Nucleus accumbens (tissue), 56 donors: ENCODE results near the gene PEX11B.

Experiments used
- DNase-seq, 56 donors: peaks; one replicate each; lab custom pipeline; 2025; lab: John Stamatoyannopoulos, UW

PEX11B gene, protein sequence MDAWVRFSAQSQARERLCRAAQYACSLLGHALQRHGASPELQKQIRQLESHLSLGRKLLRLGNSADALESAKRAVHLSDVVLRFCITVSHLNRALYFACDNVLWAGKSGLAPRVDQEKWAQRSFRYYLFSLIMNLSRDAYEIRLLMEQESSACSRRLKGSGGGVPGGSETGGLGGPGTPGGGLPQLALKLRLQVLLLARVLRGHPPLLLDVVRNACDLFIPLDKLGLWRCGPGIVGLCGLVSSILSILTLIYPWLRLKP

DNA sequence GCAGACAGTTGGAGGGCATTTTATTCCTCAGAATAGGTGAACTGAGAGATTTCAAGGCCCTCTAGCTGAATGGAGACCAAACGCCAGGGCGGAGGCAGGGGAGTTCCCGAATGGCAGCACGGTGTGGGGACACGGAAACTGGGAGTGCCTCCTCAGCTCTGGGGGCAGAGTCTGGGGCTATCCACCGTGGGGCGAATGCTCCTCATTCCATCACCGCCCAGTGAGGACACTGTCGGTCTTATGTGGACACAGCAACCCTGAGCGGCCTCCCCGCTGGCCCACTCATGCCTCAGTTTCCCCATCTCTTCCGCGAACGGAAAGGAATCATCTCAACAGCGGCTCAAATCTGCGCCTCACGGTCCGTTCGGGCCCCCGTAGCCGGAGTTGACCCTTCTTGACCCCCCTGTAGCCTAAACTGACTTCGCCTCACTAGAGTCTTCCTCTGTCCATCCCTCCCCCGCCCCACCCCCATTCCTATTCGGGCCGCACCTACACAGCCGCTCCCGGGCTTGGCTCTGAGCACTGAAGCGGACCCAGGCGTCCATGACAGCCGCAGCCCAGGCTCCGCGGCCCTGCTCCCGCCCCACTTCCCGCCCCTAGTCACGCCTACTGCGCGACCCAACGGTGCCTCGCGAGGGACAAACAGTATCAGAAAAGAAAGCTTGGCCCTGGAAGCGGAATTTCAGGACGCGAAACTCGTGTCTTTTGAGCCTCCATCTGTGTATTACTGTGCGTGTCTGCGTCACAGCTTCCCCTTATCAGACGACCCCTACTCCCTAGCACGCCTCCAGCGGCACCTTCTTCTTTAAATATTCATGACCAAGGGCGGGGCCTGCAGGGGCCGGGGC lies at the start of gene PEX11B:
PEX11B (minus strand) TSS at position 574 of the 848 bp plus-strand sequence; CDS start at position 545, 29 bp downstream.
- DNase-seq, result peak; percentile 62 to 98 (median 90)

GRCh38 chr1:145967288-145967687 lies 48.8 kb upstream of the PEX11B start:
- no peak for DNase-seq

- no peak for DNase-seq
Observed at GRCh38 chr1:145965119-145965744, 46.7 kb upstream of the PEX11B start.

DNA sequence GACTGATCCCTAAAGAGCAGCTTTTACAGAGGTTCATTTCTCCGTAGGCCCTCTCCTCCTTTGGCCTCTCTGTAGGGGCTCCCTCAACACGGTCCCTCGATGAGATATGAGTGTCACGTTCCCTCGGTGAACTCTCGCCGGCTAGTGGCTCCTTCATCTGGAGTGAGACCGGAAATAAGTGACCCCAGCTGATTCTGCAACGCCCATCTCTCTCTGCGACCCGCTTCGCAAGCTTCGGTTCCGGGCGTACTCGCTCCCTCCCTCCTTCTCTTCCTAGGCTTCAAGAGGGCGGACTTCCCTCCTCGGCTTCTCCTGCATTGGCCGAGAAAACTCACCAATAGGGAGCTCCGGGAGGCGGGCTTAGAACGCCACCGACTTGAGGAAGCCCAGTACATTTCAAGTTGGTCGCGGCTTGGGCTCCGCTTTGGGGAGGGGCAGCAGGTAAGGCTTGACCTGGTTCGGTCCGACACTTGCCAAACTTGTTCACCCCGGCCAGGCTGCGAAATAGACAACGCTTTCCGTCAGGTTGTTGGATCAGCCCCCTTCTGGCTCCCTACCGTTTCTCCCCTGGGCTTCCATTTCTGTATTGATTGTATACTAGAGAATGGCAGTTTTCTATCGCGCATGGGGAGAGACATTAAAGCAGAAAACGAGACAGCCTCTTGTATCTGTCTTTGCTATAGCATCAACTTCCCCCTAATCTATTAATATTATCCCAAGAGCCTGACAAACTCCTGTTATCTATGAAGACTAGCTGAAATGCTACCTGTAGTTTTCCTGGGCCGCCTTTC lies 46.0 kb upstream of the PEX11B start, which contains the start of the genes ANKRD34A and POLR3GL:
ANKRD34A (minus strand) TSS at position 248 of the 791 bp plus-strand sequence. CDS start 2,816 bp downstream, outside the sequence.
POLR3GL (plus strand) TSS at position 363 of the 791 bp plus-strand sequence. CDS start 10,176 bp downstream, outside the sequence.
- peak; percentile 54 to 98 (median 93) for DNase-seq

DNA sequence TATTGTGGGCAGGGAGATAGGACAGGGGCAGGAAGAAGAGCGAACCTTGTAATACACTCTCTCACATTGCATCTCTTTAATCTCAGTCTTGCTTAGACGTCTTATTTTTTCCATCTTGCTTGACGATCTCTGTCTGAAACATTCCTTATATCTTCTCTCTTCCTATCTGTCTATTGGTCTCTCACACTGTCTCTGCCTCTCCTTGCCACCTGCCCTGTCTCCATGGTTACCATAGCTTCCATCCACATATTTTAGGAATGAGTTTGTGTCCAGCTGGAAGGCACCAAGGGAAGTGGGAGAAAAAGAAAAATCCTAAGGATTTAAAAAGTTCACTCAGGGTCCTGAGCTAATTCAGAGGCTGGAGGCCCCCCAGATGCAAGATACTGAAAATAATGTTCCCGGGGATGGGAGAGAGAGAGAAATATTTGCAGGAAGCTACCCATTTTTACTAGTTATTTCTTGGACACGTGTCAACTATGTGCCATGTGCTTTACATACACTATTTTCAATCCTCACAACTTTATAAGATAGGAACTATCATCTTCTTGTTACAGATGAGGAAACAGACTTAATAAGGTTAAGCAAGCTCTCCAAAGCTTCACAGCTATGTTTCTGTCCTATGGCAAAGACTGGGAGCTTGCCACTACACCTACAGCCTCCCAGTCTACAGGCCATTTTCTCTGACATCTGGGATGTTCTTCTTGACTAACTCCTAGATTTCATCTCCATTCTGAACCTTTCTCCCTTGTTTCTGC lies 44.9 kb upstream of the PEX11B start:
- no peak for DNase-seq

- DNase-seq, result peak in 55 of 56 donors; percentile 16 to 88 (median 72)
Observed at GRCh38 chr1:145962157-145963102, 43.9 kb upstream of the PEX11B start.

DNA sequence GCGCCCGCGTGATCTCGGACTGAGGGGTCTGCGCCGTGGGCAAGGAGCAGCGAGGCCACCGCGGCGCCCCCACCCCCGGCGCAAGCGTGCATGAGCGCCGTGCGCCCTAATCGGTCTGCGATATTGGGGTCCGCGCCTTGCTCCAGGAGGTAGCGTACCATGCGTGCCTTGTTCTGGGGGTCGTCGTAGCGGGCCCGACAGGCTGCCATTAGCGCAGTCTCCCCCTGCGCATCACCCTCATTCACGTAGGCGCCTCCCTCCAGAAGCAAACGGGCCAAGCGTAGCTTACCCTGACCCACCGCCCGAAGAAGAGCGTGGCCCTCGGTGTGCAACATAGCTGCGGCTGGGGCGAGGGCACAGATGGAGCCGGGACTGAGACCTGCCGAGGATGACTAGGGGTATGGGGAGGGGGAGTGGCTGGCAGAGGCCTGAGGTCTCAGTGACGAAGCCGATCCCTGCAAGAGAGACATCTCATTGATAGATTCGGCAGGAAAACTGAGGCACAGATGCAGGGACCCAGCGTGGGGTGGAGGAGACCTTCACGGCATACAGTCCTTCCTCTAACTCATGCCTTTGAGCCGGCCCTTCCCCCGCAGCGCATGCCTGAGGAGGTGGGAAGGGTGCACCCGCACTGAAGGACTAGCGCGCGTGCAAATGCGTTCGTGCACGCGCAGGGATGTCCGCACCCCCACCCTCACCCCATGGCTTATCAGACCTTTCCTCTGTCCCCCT lies 43.1 kb upstream of the PEX11B start:
- DNase-seq, result peak in 51 of 56 donors; percentile 14 to 78 (median 43)

- DNase-seq, result peak in 1 of 56 donors; percentile 28
Observed at GRCh38 chr1:145961109-145961424, 42.5 kb upstream of the PEX11B start.

- peak in 51 of 56 donors; percentile 15 to 81 (median 65) for DNase-seq
Observed at GRCh38 chr1:145960468-145961108, 42.1 kb upstream of the PEX11B start.

- peak in 3 of 56 donors; percentile 39 to 60 (median 49) for DNase-seq
Observed at GRCh38 chr1:145959957-145960467, 41.5 kb upstream of the PEX11B start.

- DNase-seq, result no peak
Observed at GRCh38 chr1:145959333-145959732, 40.8 kb upstream of the PEX11B start.

DNA sequence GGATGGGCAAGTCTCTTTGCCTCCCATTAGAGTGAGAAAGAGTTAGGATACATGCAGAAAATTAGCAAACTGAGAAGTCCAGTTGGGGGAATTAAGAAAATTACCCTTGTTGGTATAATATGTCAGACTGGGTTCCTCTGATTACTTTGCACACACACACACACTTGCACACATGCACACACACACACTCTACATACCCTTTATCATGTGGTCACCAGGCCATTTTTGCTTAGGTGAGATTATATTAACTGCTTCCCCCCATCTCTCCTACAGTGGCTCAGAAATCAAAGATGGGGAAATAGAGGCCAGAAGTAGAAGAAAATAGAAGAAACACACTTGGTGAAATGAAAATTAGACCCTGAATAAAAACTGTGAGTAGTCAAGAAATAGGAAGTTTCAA lies 40.2 kb upstream of the PEX11B start:
- no peak for DNase-seq

DNA sequence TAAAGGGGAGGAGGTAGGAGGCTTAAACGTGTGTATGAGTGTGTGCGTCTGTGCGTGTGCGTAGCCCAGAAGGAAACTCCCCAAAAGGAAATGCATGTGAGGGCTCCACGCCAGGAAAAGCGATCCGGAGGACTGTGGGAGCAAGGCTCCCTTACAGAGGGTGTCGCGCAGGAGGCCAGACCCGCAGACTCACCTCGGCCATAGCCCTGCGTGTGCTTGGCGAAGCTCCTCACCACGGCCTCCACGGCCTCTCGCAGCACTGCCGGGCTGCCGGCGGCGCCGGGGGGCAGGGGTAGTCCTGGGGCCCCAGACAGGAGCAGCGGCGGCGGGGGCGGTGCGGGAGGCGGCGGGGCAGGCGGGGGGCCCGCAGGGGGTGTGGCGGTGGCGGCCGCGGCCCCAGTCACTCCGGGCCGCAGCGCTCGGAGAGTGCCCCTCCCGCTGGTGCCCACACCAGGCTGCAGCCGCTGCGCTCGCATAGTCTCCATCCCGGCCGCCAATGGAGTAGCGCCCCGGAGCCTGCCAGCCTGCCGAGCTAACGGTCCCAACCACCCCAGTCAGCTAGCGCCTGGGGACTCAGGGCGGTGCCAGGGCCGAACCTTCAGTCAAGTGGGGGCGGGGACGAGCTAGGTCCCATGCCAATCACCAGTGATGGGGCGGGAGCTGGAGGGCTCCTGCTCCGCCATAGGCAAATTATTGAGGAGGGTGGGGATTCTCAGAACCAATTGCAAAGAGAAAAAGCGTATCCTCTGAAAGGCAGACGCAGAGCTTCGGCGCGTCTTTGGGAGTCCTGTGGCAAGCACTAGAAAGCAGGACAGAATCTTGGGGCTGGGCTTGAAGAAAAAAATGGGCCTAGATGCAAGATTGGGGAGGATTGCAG lies 39.2 kb upstream of the PEX11B start, which contains the start of gene LIX1L:
LIX1L (minus strand) TSS at position 575 of the 877 bp plus-strand sequence; CDS start at position 485, 90 bp downstream.
- DNase-seq, result peak; percentile 80 to 98 (median 96)

DNA sequence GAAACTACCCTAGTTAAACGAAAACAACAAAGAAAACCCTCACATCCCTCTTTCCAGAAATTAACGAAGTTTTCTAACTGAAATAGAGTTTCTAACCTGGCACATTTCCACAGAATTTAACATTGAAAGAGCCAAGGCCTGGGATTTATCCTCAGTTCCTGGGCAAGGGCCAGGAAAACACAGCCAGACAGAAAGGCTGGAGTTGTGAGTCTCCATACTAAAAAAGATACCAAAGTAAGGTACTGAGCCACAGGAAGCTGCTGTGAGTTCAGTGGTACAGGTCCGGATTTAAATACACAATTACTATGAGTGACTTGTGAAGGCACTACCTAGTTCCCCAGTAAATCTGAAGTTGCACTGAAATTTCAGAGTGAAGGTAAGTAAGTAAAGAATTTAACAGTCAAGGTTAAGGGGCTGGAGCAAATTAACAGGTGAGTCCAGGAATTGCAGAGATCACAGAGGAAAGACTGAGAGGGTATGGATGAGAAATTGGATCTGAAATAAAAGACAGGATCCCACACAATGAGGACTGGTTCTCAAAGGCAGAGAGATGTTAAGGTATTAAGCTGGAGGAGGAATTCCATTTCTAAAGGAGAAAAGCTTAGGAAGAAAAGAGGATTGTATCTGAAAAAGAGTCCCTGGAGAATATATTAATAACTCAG lies 38.4 kb upstream of the PEX11B start:
- DNase-seq, result peak in 12 of 56 donors; percentile 1 to 45 (median 10)

- no peak for DNase-seq
Observed at GRCh38 chr1:145956361-145956760, 37.8 kb upstream of the PEX11B start.
